ENCODE data around the gene PAX2.

PAX2 gene

DNA sequence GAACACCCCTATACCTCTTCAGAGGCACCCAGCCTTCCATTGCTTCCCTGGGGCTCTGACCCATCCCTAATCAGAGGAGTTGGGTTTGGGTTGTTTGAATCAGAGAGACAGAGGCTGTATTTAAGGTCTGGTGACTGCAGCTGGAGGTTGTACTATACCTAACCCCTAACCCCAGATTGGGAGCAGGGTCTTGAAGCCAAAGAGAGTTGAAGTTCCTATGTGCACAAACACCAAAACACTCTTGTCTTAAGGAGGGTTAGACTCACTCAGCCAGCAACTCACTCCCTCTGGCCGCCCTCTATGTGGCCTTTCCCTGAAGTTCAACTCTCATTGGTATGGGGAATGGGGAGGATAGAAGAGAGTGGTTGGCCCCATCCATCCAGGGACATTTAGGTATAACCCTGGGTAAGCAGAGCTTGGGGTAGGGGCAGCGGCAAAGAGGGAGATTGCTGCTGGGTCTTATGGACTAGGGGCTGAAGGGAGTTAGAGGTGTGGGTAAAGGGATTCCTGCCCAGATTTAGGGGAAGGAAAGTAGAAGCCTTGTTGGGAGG, 80.0 kb downstream of the PAX2 start:
- DNase-seq = no peak

- DNase-seq = no peak
Measured at GRCh38 chr10:100826031-100826651, 80.8 kb downstream of the PAX2 start.

GRCh38 chr10:100826661-100826982, 81.2 kb downstream of the PAX2 start:
- no peak for DNase-seq

GRCh38 chr10:100826983-100827818, 81.8 kb downstream of the PAX2 start:
- peak; percentile 33 for DNase-seq

DNA sequence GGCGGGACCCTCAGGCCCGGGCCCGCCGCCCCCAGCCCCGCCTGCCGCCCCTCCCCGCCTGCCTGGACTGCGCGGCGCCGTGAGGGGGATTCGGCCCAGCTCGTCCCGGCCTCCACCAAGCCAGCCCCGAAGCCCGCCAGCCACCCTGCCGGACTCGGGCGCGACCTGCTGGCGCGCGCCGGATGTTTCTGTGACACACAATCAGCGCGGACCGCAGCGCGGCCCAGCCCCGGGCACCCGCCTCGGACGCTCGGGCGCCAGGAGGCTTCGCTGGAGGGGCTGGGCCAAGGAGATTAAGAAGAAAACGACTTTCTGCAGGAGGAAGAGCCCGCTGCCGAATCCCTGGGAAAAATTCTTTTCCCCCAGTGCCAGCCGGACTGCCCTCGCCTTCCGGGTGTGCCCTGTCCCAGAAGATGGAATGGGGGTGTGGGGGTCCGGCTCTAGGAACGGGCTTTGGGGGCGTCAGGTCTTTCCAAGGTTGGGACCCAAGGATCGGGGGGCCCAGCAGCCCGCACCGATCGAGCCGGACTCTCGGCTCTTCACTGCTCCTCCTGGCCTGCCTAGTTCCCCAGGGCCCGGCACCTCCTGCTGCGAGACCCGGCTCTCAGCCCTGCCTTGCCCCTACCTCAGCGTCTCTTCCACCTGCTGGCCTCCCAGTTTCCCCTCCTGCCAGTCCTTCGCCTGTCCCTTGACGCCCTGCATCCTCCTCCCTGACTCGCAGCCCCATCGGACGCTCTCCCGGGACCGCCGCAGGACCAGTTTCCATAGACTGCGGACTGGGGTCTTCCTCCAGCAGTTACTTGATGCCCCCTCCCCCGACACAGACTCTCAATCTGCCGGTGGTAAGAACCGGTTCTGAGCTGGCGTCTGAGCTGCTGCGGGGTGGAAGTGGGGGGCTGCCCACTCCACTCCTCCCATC, 82.7 kb downstream of the PAX2 start:
- peak; percentile 51 for DNase-seq

DNA sequence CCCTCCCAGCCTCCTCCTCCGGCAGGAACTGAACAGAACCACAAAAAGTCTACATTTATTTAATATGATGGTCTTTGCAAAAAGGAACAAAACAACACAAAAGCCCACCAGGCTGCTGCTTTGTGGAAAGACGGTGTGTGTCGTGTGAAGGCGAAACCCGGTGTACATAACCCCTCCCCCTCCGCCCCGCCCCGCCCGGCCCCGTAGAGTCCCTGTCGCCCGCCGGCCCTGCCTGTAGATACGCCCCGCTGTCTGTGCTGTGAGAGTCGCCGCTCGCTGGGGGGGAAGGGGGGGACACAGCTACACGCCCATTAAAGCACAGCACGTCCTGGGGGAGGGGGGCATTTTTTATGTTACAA, 83.3 kb downstream of the PAX2 start:
- DNase-seq = peak; percentile 39

GRCh38 chr10:100829097-100829870, 83.9 kb downstream of the PAX2 start:
- no peak for DNase-seq

DNA sequence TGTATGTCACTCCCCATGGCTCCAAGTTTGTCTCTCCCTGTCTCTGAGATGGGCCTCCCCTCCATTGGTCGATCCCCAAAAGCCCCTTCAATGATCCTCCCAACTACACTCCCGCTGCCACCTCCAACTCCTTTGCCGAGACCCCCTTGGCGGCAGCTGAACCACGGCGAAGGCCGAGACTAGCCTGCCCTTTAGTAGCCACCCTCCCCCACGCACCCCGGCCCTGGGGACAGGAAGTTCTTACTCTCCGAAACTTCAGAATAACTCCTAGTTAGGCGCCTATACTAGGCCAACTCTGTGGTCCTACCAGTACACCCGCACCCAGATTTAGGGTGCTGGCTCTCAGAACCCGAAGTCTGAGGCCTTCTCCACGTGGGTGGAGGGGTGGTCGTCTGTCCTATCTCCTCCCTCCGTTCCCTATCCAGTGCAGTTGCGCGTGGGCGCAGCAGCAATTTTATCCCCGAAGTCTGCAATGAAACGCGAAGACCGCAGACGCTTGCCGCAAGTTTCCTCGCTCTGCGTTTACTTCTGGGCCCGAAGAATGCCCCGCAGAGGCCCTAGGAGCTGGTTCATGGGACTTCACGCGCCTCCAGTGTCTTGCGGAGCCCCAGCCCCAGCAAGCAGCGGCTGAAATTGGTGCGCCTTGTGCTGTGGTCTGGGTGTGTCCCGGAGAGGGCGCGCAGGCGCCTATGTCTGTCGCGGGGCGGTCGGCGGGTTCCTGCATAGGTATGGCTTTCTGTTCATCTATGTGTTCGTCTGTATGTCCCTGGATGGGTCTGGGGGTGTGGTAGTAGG, 84.7 kb downstream of the PAX2 start:
- DNase-seq = peak; percentile 34

DNA sequence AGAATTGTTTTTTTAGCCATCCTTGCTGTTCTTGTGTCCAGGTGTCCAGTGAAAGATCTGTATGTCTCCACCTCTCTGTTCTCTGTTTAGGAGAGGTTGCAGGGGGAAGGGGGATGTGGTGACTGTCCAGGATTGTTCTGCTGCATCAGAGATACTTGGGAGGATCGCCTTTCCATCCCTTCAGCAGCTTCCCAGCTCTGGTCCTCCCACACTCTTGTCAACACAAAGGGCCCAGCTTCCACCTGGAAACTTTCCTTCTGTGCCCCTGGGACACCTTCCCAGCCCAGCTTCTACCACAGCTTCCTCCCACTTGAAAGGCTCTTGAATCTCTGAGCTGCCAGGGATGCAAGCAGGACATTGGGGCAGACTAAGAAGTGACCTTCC, 85.3 kb downstream of the PAX2 start:
- no peak for DNase-seq

DNA sequence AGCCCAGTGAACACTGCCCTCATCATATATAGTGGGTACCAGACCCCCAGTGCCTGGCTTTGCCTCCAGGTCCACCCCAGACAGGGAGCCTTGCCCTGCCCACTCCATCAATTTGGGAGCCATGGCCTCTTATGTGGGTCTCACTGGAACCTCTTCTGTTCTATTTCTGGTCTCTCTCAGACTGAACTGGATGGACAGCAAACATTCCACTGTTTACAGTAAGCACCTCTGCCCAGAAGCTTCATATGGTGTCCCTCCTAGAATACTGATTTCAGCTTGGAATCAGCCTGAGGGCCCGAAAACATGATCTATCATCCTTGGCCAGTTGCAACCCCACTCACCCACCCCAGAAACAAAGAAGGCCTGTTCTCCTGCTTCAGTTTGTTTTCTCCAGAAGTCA, 86.4 kb downstream of the PAX2 start:
- no peak for DNase-seq

- DNase-seq = no peak
Measured at GRCh38 chr10:100835810-100836209, 90.4 kb downstream of the PAX2 start.

GRCh38 chr10:100836891-100837290, 91.5 kb downstream of the PAX2 start:
- DNase-seq = no peak

DNA sequence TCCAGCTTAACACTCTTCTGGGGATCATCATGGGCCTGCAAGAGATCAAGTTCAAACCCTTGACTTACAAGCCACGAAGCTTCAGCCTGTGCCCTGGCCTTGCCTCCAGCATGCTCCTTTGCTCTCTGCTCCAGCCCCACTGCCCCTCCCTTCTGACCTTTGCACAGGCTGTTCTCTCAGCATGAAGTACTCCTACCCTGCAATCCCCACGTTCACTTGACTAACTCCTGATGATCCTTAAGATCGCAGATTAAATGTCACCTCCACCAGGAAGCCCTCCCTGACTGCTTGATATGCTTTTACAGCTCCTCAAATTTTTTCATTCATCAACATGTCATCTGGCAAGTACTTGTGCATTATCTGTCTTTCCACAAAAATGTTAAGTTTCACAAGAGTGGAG, 91.9 kb downstream of the PAX2 start:
- no peak for DNase-seq

DNA sequence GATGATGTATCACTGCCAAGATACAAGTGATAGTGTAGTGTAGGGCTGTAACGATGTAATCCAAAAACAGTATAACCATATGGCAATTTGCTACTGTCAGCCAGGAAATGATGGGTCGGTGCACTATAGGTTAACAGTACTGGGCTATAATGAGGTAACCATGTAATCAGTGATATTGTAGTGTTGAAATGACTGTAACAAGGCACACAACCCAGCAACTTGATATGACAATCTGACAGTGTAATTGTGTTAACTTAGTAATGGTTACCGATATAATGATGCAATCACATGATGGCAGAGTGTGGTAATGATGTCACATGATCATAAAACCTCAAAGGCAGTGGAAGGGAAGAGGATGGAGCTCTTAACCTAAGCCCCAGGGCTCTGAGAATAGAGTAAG, 93.6 kb downstream of the PAX2 start:
- DNase-seq = no peak

- no peak for DNase-seq
Measured at GRCh38 chr10:100841528-100841927, 96.1 kb downstream of the PAX2 start.

DNA sequence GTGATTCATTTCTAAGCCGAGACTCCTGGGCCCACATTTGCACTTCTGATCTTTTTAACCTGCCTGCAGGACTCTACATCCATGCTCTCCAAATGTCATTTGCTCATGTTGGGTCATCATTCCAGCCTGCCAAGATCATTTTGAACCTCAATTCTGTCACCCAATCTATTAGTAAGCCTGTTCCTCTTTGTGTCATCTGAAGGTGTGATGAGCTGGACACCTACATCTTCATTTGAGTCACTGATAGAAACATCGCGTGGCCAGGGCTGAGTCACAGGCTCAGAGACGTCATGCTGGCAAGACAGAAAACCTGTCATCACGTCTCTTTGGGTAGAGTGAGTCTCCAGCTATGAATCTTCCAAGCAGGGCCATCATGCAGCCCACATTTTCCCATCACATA, 102.1 kb downstream of the PAX2 start:
- DNase-seq = peak; percentile 88

GRCh38 chr10:100848770-100849169, 103.4 kb downstream of the PAX2 start:
- DNase-seq = no peak

DNA sequence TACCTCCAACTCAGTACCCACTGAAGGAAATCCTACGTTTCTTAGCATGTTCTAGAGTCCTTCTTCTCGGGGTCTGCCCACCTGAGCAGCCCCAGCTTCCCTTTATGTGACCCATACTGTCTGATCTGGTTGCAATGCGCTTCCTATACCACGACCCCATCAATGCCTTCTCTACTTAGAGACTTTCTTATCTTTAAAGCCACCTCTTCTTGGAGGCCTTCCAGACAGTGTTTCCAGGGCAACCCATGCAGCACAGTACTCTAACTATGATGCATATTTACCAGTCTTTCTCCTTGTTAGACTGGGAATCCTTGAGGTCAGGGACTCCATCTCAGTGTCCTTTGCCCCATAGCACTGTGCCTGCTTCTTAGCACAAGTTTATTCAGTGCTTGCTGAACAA, 112.9 kb downstream of the PAX2 start:
- DNase-seq = no peak

DNA sequence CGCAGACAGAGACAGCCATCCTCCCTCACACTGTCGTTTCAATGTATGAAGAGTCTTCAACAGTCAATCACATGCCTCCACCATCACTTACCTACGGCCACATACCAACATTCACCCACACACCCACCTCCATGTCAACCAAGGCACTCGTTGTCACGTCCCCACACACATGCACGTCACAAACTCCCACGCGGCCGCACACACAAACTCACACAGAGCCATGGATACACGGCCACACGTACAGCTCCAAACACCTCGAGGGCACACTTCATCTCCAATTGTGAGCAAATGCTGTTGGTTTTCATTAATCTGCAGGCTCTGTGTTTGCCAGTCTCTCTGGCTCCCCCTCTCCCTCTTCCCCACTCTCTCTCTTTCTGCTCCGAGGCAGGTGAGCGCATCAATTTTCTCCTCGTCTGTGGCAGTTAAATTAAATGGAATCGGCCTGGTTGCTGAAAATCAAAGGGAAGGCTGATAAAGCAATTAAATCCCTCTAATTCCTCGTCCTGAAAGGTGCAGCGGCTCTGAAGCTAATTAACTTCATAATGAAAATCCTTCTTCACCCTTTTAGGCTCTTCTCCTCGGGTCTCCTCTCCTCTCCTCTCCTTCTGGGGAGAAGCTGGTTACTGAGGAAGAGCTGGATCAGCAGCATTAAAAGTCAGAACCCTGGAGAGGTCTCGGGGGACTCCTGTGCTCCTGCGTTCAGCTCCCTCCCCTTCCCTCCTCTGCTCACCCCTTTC, 113.5 kb downstream of the PAX2 start:
- no peak for DNase-seq

DNA sequence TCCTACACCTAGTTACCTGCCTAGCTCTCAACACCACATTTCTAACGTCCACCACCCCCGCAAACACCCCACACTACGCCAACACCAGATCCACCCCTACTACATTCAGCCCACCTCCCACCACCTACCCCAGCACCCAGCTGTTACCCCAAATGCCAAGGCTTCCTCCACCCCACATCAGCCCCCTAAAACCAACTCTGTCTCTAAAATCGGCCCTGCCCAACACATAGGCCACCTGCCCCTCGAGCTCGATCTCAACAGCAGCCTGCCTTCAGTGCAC, 114.0 kb downstream of the PAX2 start:
- no peak for DNase-seq

DNA sequence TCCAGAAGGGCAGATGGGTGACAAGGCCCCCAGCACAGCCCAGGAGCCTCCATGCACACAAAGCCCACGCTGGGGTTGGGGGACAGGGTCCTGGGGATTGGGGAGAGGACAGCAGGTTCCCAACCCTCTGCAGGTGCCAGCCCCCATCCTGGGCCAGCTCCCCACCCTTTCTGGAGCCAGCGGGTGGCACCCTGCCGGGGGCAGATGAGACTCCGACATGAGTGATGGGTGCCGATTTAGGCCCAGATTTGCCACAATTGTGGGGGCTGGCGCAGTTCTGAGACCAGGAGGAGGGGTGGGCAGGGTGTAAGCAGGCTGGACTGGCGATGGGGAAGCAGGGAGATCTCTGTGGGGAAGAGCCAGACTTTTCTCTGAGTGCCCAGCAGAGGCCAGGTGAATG, 118.1 kb downstream of the PAX2 start:
- no peak for DNase-seq
